22Rv1 (cell line): ENCODE measurements around the gene LRBA.

Experiments
- CTCF ChIP-seq: fragments of 450-650 bp; IDR thresholded peaks from 2 replicates; pipeline ENCODE4 v1.5.1; 2017; ENCODE audit warnings: mild to moderate bottlenecking
- ZFX ChIP-seq: fragments of 450-650 bp; IDR thresholded peaks from 2 replicates; pipeline ENCODE4 v1.6.1; 2017; ENCODE audit warnings: antibody characterized with exemption, borderline replicate concordance

GRCh38 chr4:151014521-151015458, at the start of gene LRBA:
- TF ChIP-seq CTCF, result no peak
- no peak for TF ChIP-seq ZFX
